Endothelial cell of umbilical vein (primary cell): ENCODE data around the gene PITPNM3. TPM values are rescaled to one million over a fixed set of nuclear protein-coding genes. Genes with fewer than 3 reads are reported as not detected.

Source experiments
- BruUV-seq: library from RNA; stranded (reverse); fragments of 400-500 nt; replicated peaks from 2 replicates; lab custom pipeline; 2021; lab: Mats Ljungman, UMichigan
- CTCF ChIA-PET: fragments of 300-600, 350-600 bp; sonication (Branson Sonifier 250); formaldehyde crosslinking; loops from one replicate; lab custom pipeline; 2021; ENCODE audit warnings: antibody characterized with exemption, inconsistent platforms; lab: Charles Lee
- POLR2A ChIA-PET: fragments of 300-600, 350-600 bp; sonication (Branson Sonifier 250); formaldehyde crosslinking; loops from one replicate; lab custom pipeline; 2021; ENCODE audit warnings: antibody characterized with exemption, inconsistent platforms; lab: Charles Lee
- DNase-seq: peaks from one replicate; pipeline ENCODE4 v3.0.0-alpha.2; 2011; ENCODE audit warnings: low read depth, low spot score
- FAIRE-seq: peaks from 2 replicates; lab custom pipeline; 2011; peaks lifted over from hg19 to GRCh38; lab: Jason Lieb, UNC
- H2AFZ ChIP-seq: 2 replicates; pipeline ENCODE4 v1.6.0; 2012; ENCODE audit warnings: low read depth, low read length, control low read depth, inconsistent platforms
- H3K27ac ChIP-seq: 2 replicates; pipeline ENCODE4 v1.5.1; 2011; ENCODE audit warnings: low read depth, mild to moderate bottlenecking, control low read depth, low read length, moderate library complexity; ENCODE audit not compliant: insufficient read depth
- H3K27me3 ChIP-seq, 2 experiments: 2 replicates each; pipeline versions ENCODE4 v1.6.0 to v1.6.1; 2011; ENCODE audit warnings: low read length in 2 of 2, mixed read lengths in 1 of 2; ENCODE audit not compliant: control insufficient read depth in 2 of 2, insufficient read depth in 2 of 2
- H3K36me3 ChIP-seq, 2 experiments: 2 replicates in 1 of 2; 3 replicates in 1 of 2; pipeline ENCODE4 v1.5.1; 2011; ENCODE audit warnings: low read length in 2 of 2, mild to moderate bottlenecking in 1 of 2, moderate library complexity in 1 of 2; ENCODE audit not compliant: control insufficient read depth in 2 of 2, insufficient read depth in 2 of 2; ENCODE audit errors: extremely low read depth in 1 of 2
- H3K4me1 ChIP-seq: 3 replicates; pipeline ENCODE4 v1.5.1; 2011; ENCODE audit warnings: mild to moderate bottlenecking, low read length; ENCODE audit not compliant: control insufficient read depth, insufficient read depth; ENCODE audit errors: extremely low read depth
- H3K4me2 ChIP-seq: 2 replicates; pipeline ENCODE4 v1.6.1; 2011; ENCODE audit warnings: low read length, control low read depth, mixed read lengths; ENCODE audit not compliant: insufficient read depth
- H3K4me3 ChIP-seq, 3 experiments: fragments of 200-600 bp in 1 of 3; sonication (generic), shearing (Covaris generic) in 1 of 3; replicated peaks in 1 of 3; 2 replicates each; pipeline ENCODE4 v1.5.1; 2011 to 2016; ENCODE audit warnings: control low read depth in 3 of 3, low read length in 3 of 3, mild to moderate bottlenecking in 2 of 3, inconsistent platforms in 1 of 3, low read depth in 1 of 3, moderate library complexity in 1 of 3; ENCODE audit not compliant: insufficient read depth in 1 of 3
- H3K79me2 ChIP-seq: 2 replicates; pipeline ENCODE4 v1.6.0; 2012; ENCODE audit warnings: low read length, inconsistent platforms; ENCODE audit not compliant: control insufficient read depth, insufficient read depth
- H3K9ac ChIP-seq: replicated peaks from 2 replicates; pipeline ENCODE3; 2011; ENCODE audit warnings: low read length, control low read depth; ENCODE audit not compliant: insufficient read depth; ENCODE audit errors: extremely low read depth
- H3K9me1 ChIP-seq: replicated peaks from 3 replicates; pipeline ENCODE4 v1.6.0; 2011; ENCODE audit warnings: mild to moderate bottlenecking, low read length; ENCODE audit not compliant: control insufficient read depth, insufficient read depth; ENCODE audit errors: extremely low read depth
- H3K9me3 ChIP-seq: replicated peaks from 2 replicates; pipeline ENCODE4 v1.5.1; 2012; ENCODE audit warnings: low read length, inconsistent platforms; ENCODE audit not compliant: control insufficient read depth, insufficient read depth
- H4K20me1 ChIP-seq: replicated peaks from 2 replicates; pipeline ENCODE3; 2011; ENCODE audit warnings: mild to moderate bottlenecking, low read length; ENCODE audit not compliant: control insufficient read depth, insufficient read depth; ENCODE audit errors: extremely low read depth
- CTCF ChIP-seq, 2 donors: IDR thresholded peaks; 1 replicate in 1 of 2; 2 replicates in 1 of 2; pipeline ENCODE4 v1.5.1; 2011; ENCODE audit warnings: low read length in 2 of 2, mild to moderate bottlenecking in 2 of 2, moderate library complexity in 2 of 2, control low read depth in 1 of 2, inconsistent platforms in 1 of 2, low read depth in 1 of 2; ENCODE audit not compliant: insufficient read depth in 1 of 2; ENCODE audit errors: extremely low read depth in 1 of 2
- EZH2 ChIP-seq: IDR thresholded peaks from 2 replicates; pipeline ENCODE4 v1.6.1; 2012; ENCODE audit warnings: borderline replicate concordance, low read depth, mild to moderate bottlenecking, moderate library complexity, low read length, inconsistent platforms; ENCODE audit not compliant: severe bottlenecking
- FOS ChIP-seq: IDR thresholded peaks from 2 replicates; pipeline ENCODE4 v1.6.1; 2011; ENCODE audit warnings: mild to moderate bottlenecking, low read length, moderate library complexity, borderline replicate concordance; ENCODE audit not compliant: insufficient read depth
- GATA2 ChIP-seq: IDR thresholded peaks from 2 replicates; pipeline ENCODE4 v1.7.0; 2011; ENCODE audit warnings: low read depth, mild to moderate bottlenecking, moderate library complexity, mixed read lengths, low read length; ENCODE audit not compliant: insufficient read length, insufficient read depth
- JUN ChIP-seq: IDR thresholded peaks from 2 replicates; pipeline ENCODE4 v1.6.1; 2011; ENCODE audit warnings: borderline replicate concordance, low read depth; ENCODE audit not compliant: insufficient read length, insufficient read depth
- MYC ChIP-seq: IDR thresholded peaks from one replicate; pipeline ENCODE4 v1.6.1; 2011; ENCODE audit warnings: mild to moderate bottlenecking, low read depth, low read length
- POLR2A ChIP-seq: IDR thresholded peaks from 2 replicates; pipeline ENCODE4 v1.6.1; 2012; ENCODE audit warnings: low read depth, mild to moderate bottlenecking, control low read depth, low read length
- POLR2AphosphoS5 ChIP-seq: IDR thresholded peaks from 2 replicates; pipeline ENCODE4 v1.6.1; 2012; ENCODE audit warnings: low read depth, mild to moderate bottlenecking, control low read depth, low read length, moderate library complexity; ENCODE audit not compliant: insufficient read depth
- dilution Hi-C: fragments of 300-500 bp; cut with MboI; formaldehyde crosslinking; loops from one replicate; pipeline ENCODE4 v1.15.0; 2019; ENCODE audit warnings: low sequenced_read_pairs; ENCODE audit not compliant: extremely low pct_ligation_motif_present
- intact Hi-C: fragments of 100-400 bp; cut with micrococcal nuclease; formaldehyde crosslinking; loops from one replicate; pipeline ENCODE4 v1.10.0; 2022
- polyA plus RNA-seq, 4 experiments: library from polyadenylated mRNA; depleted of rRNA in 3 of 4; stranded (reverse) in 3 of 4; unstranded in 1 of 4; fragments of >200 nt; gene quantifications; 2 replicates each; pipeline versions ENCODE4 v1.2.1 to v1.2.3, GENCODE V29; 2011 to 2012; ENCODE audit warnings: missing spikeins in 1 of 4
- total RNA-seq: library from RNA; stranded (reverse); gene quantifications from 2 replicates; pipeline ENCODE4 v1.2.3, GENCODE V29; 2021
- TF ChIP-seq, protein P1 (sequence below): IDR thresholded peaks from 2 replicates; pipeline ENCODE4 v1.6.1; 2011; ENCODE audit not compliant: insufficient read depth, insufficient read length

PITPNM3 gene
- total and polyA plus RNA-seq, 2 donors (not counting 3 experiments of a cell fraction or from before 2014, with no cell fraction given) = 1.0 to 1.9 TPM

DNA sequence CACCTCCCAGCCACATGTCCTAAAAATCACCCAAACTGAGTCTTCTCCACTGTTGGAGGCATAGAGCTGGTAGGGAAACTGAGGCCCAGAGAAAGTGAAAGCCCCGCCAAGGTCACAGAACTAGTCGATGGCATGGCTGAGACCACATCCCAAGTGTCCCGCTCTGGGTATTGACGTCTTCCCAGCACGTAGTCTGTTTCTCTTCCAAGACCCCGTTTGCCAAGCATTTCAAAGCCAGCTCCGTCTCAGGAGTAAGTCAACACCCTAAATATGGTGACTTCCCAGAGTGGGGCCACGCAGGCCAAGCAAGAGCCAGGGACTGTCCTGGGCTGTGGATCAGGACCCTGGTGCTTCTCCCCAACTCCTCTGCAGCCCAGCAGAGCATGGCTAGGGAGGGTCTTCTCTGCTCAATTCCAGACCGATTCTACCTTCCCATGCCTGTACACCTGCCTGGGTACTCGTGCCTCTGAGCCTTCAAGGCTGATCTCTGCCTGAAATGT is 19.7 kb downstream of the PITPNM3 start:
- intact Hi-C loops (no loop called here), dilution Hi-C loops (no loop called here)
- no peak overlapping the region for H2AFZ ChIP-seq
- no peak for FAIRE-seq
- peaks cover 0 to 2% of the 10 kb centered on the region in 2 experiments for H3K27me3 ChIP-seq
- no peaks in the 10 kb centered on the region for H3K9me1 ChIP-seq
- no peaks in the 10 kb centered on the region for H3K36me3 ChIP-seq
- no TSS peak for BruUV-seq
- no peak overlapping the region for H3K4me3 ChIP-seq
- H4K20me1 ChIP-seq = no peaks in the 10 kb centered on the region
- H3K4me2 ChIP-seq = no peak overlapping the region
- ChIA-PET CTCF (interaction anchor here (0.9 kb wide), 1 partner anchor 12 kb away, joined by 4 read pairs; no protein-coding TSS in a partner anchor), POLR2A (no interaction called here)
- TF ChIP-seq FOS = no peak
- no peak for TF ChIP-seq CTCF (IDR thresholded peaks at IDR 0.05; ENCODE audit: extremely low read depth in 1 of 2, insufficient read depth in 1 of 2, low read depth in 1 of 2, low read length in 2 of 2)
- TF ChIP-seq, protein P1, sequence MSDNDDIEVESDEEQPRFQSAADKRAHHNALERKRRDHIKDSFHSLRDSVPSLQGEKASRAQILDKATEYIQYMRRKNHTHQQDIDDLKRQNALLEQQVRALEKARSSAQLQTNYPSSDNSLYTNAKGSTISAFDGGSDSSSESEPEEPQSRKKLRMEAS = no peak
- TF ChIP-seq GATA2 = no peak
- no peak for TF ChIP-seq POLR2A
- H3K9ac ChIP-seq = no peak overlapping the region
- no peaks in the 10 kb centered on the region for H3K79me2 ChIP-seq
- no peaks in the 10 kb centered on the region for H3K9me3 ChIP-seq
- H3K27ac ChIP-seq = no peak overlapping the region
- DNase-seq = no peak
- no peaks in the 10 kb centered on the region for H3K4me1 ChIP-seq

GRCh38 chr17:6536053-6536452 is 20.3 kb downstream of the PITPNM3 start:
- H3K27me3 ChIP-seq = peaks cover 0 to 2% of the 10 kb centered on the region in 2 experiments
- ChIA-PET POLR2A (no interaction called here), CTCF (interaction anchor here (0.9 kb wide), 1 partner anchor 13 kb away, joined by 4 read pairs; no protein-coding TSS in a partner anchor)
- intact Hi-C loops (no loop called here), dilution Hi-C loops (no loop called here)
- H3K9ac ChIP-seq = no peak overlapping the region
- no peak overlapping the region for H3K4me3 ChIP-seq
- no peak overlapping the region for H2AFZ ChIP-seq
- DNase-seq (no peak), FAIRE-seq (no peak)
- no peaks in the 10 kb centered on the region for H3K79me2 ChIP-seq
- H4K20me1 ChIP-seq = no peaks in the 10 kb centered on the region
- H3K36me3 ChIP-seq = no peaks in the 10 kb centered on the region
- no peaks in the 10 kb centered on the region for H3K9me3 ChIP-seq
- H3K9me1 ChIP-seq = no peaks in the 10 kb centered on the region
- H3K27ac ChIP-seq = no peak overlapping the region
- H3K4me1 ChIP-seq = no peaks in the 10 kb centered on the region
- no TSS peak for BruUV-seq
- TF ChIP-seq MYC (no peak), FOS (no peak), POLR2AphosphoS5 (no peak), JUN (no peak), EZH2 (no peak), POLR2A (no peak), CTCF (IDR thresholded peaks at IDR 0.05; ENCODE audit: extremely low read depth in 1 of 2, insufficient read depth in 1 of 2, low read depth in 1 of 2, low read length in 2 of 2) (no peak), GATA2 (no peak)
- TF ChIP-seq, protein P1 = no peak
- H3K4me2 ChIP-seq = no peak overlapping the region
